ENCODE measurements around the gene TTLL4.
"Not testable (repeated sequence)": the region's sequence is repeated elsewhere in the genome, so short reads cannot be mapped to it uniquely, and the experiment has no call there.

The TTLL4 gene

DNA sequence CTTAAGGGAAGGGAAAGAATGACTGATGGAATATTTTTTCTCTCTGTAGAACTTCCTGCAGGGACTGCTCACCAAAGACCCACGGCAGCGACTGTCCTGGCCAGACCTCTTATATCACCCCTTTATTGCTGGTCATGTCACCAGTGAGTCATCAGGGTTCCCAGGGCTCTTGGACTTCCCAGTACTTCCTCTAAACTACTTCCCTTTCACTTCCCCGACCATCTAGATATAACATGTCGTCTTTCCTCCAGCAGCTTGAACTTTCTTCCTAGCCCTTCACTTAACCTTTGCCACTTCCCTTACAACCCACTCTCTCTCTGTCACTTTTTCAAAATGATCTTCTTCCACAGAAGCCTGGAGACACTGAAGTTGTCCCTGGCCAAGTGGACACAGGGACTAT is 31.5 kb upstream of the TTLL4 start:
- Histone ChIP-seq H3K36me3 (replicated peaks; ENCODE audit: low read depth, low read length) (no peaks in the 10 kb centered on the region), H3K27me3 (ENCODE audit: low read depth, low read length) (no peaks in the 10 kb centered on the region), H3K4me3 (ENCODE audit: low read length) (no peak overlapping the region), H3K79me2 (ENCODE audit: low read length) (no peaks in the 10 kb centered on the region), H3K27ac (ENCODE audit: low read length) (no peak overlapping the region), H2AFZ (ENCODE audit: low read depth, low read length) (no peak overlapping the region), H3K4me2 (ENCODE audit: low read length) (no peak overlapping the region), H3K4me1 (ENCODE audit: low read length) (no peaks in the 10 kb centered on the region), H3K9ac (ENCODE audit: low read length) (no peak overlapping the region), H3K9me3 (ENCODE audit: insufficient read depth, low read length) (no peaks in the 10 kb centered on the region), H4K20me1 (ENCODE audit: insufficient read depth, low read length) (no peaks in the 10 kb centered on the region)
- no peak for TF ChIP-seq EZH2phosphoT487 (IDR thresholded peaks at IDR 0.05; ENCODE audit: low read depth)
- TF ChIP-seq, protein P1, sequence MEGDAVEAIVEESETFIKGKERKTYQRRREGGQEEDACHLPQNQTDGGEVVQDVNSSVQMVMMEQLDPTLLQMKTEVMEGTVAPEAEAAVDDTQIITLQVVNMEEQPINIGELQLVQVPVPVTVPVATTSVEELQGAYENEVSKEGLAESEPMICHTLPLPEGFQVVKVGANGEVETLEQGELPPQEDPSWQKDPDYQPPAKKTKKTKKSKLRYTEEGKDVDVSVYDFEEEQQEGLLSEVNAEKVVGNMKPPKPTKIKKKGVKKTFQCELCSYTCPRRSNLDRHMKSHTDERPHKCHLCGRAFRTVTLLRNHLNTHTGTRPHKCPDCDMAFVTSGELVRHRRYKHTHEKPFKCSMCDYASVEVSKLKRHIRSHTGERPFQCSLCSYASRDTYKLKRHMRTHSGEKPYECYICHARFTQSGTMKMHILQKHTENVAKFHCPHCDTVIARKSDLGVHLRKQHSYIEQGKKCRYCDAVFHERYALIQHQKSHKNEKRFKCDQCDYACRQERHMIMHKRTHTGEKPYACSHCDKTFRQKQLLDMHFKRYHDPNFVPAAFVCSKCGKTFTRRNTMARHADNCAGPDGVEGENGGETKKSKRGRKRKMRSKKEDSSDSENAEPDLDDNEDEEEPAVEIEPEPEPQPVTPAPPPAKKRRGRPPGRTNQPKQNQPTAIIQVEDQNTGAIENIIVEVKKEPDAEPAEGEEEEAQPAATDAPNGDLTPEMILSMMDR (IDR thresholded peaks at IDR 0.05; ENCODE audit: low read depth, low read length): no peak

DNA sequence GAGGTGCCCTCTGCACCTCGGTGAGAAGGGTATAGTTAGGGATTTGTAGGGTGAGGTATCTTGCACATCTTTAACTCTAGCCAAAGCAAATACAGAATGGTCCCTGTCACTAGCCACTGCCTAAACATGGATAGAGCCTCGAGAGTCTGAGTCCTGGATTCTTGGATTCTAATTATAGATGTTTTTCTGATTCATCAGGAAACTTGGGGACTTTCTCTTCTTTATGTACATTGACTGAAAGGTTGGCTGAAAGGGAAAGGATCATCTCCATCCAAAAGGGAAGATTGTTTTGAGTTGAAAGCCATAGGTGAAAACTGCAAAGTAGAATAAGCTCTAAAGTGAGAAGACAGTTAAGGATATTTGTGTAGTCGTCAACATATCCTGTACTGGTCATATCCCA is 30.6 kb upstream of the TTLL4 start:
- TF ChIP-seq EZH2phosphoT487 (IDR thresholded peaks at IDR 0.05; ENCODE audit: low read depth): no peak
- TF ChIP-seq, protein P1 (IDR thresholded peaks at IDR 0.05; ENCODE audit: low read depth, low read length): no peak
- H3K9ac ChIP-seq (ENCODE audit: low read length): no peak overlapping the region
- H3K9me3 ChIP-seq (ENCODE audit: insufficient read depth, low read length): no peaks in the 10 kb centered on the region
- no peaks in the 10 kb centered on the region for H4K20me1 ChIP-seq (ENCODE audit: insufficient read depth, low read length)
- no peak overlapping the region for H3K4me2 ChIP-seq (ENCODE audit: low read length)
- no peaks in the 10 kb centered on the region for H3K79me2 ChIP-seq (ENCODE audit: low read length)
- no peaks in the 10 kb centered on the region for H3K27me3 ChIP-seq (ENCODE audit: low read depth, low read length)
- H3K4me3 ChIP-seq (ENCODE audit: low read length): no peak overlapping the region
- no peaks in the 10 kb centered on the region for H3K36me3 ChIP-seq (replicated peaks; ENCODE audit: low read depth, low read length)
- no peak overlapping the region for H3K27ac ChIP-seq (ENCODE audit: low read length)
- no peak overlapping the region for H2AFZ ChIP-seq (ENCODE audit: low read depth, low read length)
- no peaks in the 10 kb centered on the region for H3K4me1 ChIP-seq (ENCODE audit: low read length)

DNA sequence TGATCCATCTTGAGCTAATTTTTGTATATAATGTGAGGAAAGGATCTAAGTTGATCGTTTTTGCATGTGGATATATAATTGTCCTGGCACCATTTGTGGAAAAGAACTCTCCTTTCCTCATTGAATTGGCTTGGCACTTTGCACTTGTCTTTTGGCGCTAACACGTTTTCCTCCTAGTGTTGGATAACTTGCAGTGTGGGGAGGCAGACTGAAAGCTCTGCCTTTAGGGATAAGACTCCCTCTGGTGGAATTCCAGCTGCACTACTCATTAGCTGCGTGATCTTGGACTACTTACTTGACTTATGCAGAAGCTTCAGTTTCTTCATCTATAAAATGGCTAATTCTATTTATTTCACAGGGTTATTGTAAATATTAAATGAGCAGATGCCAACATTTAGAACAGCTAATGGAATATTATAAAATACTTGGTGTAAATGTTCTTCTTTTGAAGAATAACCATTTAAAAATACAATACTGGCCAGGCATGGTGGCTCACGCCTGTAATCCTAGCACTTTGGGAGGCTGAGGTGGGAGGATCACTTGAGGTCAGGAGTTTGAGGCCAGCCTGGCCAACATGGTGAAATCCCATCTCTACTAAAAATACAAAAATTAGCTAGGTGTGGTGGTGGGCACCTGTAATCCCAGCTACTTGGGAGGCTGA is 23.1 kb upstream of the TTLL4 start:
- not testable (repeated sequence) for H3K79me2 ChIP-seq (ENCODE audit: low read length); H3K4me2 ChIP-seq (ENCODE audit: low read length); H3K27me3 ChIP-seq (ENCODE audit: low read depth, low read length); H3K4me3 ChIP-seq (ENCODE audit: low read length); H3K27ac ChIP-seq (ENCODE audit: low read length); H3K9me3 ChIP-seq (ENCODE audit: insufficient read depth, low read length); H2AFZ ChIP-seq (ENCODE audit: low read depth, low read length); H3K9ac ChIP-seq (ENCODE audit: low read length); H3K36me3 ChIP-seq (replicated peaks; ENCODE audit: low read depth, low read length); H4K20me1 ChIP-seq (ENCODE audit: insufficient read depth, low read length); H3K4me1 ChIP-seq (ENCODE audit: low read length)
- TF ChIP-seq, protein P1 (IDR thresholded peaks at IDR 0.05; ENCODE audit: low read depth, low read length): peak; percentile 23; the same call in 1 of the 2 replicates

DNA sequence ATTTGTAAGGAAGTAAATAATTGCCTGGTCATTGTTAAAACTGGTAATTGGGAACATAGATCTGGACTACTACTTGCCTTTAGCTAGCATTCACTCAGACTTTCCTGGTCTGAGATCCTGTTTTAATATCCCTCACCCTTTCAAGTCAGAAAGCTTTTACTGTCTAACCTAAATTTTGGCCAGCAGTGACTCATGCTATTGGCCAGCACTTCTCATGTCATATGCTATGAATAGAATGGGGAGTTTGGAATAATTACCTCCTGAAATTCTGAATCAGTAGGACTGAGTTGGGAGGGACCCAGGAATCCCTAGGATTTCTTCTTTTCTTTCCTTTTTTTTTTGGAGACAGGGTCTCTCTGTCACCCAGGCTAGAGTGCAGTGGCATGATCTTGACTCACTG is 19.4 kb upstream of the TTLL4 start:
- Histone ChIP-seq H2AFZ (ENCODE audit: low read depth, low read length) (no peak overlapping the region), H3K4me3 (ENCODE audit: low read length) (no peak overlapping the region), H3K27me3 (ENCODE audit: low read depth, low read length) (no peaks in the 10 kb centered on the region), H4K20me1 (ENCODE audit: insufficient read depth, low read length) (no peaks in the 10 kb centered on the region), H3K4me1 (ENCODE audit: low read length) (no peaks in the 10 kb centered on the region), H3K9ac (ENCODE audit: low read length) (no peak overlapping the region), H3K9me3 (ENCODE audit: insufficient read depth, low read length) (no peaks in the 10 kb centered on the region), H3K79me2 (ENCODE audit: low read length) (no peaks in the 10 kb centered on the region), H3K4me2 (ENCODE audit: low read length) (no peak overlapping the region), H3K27ac (ENCODE audit: low read length) (no peak overlapping the region), H3K36me3 (replicated peaks; ENCODE audit: low read depth, low read length) (no peaks in the 10 kb centered on the region)
- TF ChIP-seq EZH2phosphoT487 (IDR thresholded peaks at IDR 0.05; ENCODE audit: low read depth): no peak
- TF ChIP-seq, protein P1 (IDR thresholded peaks at IDR 0.05; ENCODE audit: low read depth, low read length): no peak
